Colonic mucosa (tissue), 4 donors: ENCODE measurements around the gene SPSB1. TPM values are rescaled to one million over a fixed set of nuclear protein-coding genes. Genes with fewer than 3 reads are reported as not detected.

Experiments used
- DNase-seq: peaks from one replicate; pipeline ENCODE4 v3.0.0-alpha.2; 2020
- H3K27ac ChIP-seq: fragments of 200-600 bp; one replicate; pipeline ENCODE4 v1.8.0; 2021
- H3K27me3 ChIP-seq: fragments of 200-600 bp; one replicate; pipeline ENCODE4 v1.8.0; 2021
- H3K36me3 ChIP-seq: fragments of 200-600 bp; one replicate; pipeline ENCODE4 v1.8.0; 2021
- H3K4me1 ChIP-seq: fragments of 200-600 bp; one replicate; pipeline ENCODE4 v1.8.0; 2021; ENCODE audit warnings: mild to moderate bottlenecking
- H3K4me3 ChIP-seq: fragments of 200-600 bp; one replicate; pipeline ENCODE4 v1.8.0; 2021
- H3K9ac ChIP-seq, 2 donors: one replicate each; pipeline ENCODE4 v1.7.0; 2013; ENCODE audit warnings: control low read depth in 2 of 2, low read depth in 2 of 2, low read length in 2 of 2
- H3K9me3 ChIP-seq: fragments of 200-600 bp; one replicate; pipeline ENCODE4 v1.8.0; 2021
- CTCF ChIP-seq: fragments of 200-600 bp; IDR thresholded peaks from one replicate; pipeline ENCODE4 v1.8.0; 2022; ENCODE audit warnings: antibody characterized with exemption, mild to moderate bottlenecking
- intact Hi-C: fragments of 100-400 bp; cut with DNase I; formaldehyde crosslinking; loops from one replicate; pipeline ENCODE4 v1.14.1; 2022
- total RNA-seq, 2 donors: library from RNA; stranded (reverse); fragmentation: NEBNext Ultra II Directional in 1 of 2; extraction: Animal tissue kit (Norgen Biotek cat#: 25700) in 1 of 2; gene quantifications; one replicate each; pipeline ENCODE4 v1.2.1, GENCODE V29; 2021
- donor health status: healthy.
- donor health status: DM: no; HTN: no; CAD: no.
- donor health status: DM: no; HTN: no; CAD: no.

Gene SPSB1
- total RNA-seq, 2 donors from 2014 or later = 14.9 to 28.7 TPM

GRCh38 chr1:9418851-9419250, 126.2 kb downstream of the SPSB1 start:
- H3K27ac ChIP-seq = no peak overlapping the region
- no peak overlapping the region for H3K9ac ChIP-seq
- no peak for DNase-seq
- H3K9me3 ChIP-seq = no peaks in the 10 kb centered on the region
- H3K36me3 ChIP-seq = no peaks in the 10 kb centered on the region
- peaks cover under 1% of the 10 kb centered on the region for H3K4me1 ChIP-seq
- H3K4me3 ChIP-seq = no peak overlapping the region
- no peak for TF ChIP-seq CTCF
- intact Hi-C loops = no loop called here
- H3K27me3 ChIP-seq = no peaks in the 10 kb centered on the region

Other genes starting within 250 kb of the SPSB1 start
- gene SLC2A5, start 223.3 kb upstream of the SPSB1 start, total RNA-seq = 1 to 10 TPM; 1.8 to 4.9 TPM
- gene GPR157, start 163.8 kb upstream of the SPSB1 start, total RNA-seq = 10 to 100 TPM; 12.2 to 15.9 TPM
- gene H6PD, start 58.1 kb upstream of the SPSB1 start, total RNA-seq = 10 to 100 TPM; 20.8 to 24.7 TPM
- 1 to 10 TPM; 5.0 to 8.4 TPM for gene SLC25A33, start 246.6 kb downstream of the SPSB1 start, total RNA-seq